Effector CD8-positive, alpha-beta T cell (primary cell): ENCODE data around the gene GIGYF1.
"Not testable (repeated sequence)": the region's sequence is repeated elsewhere in the genome, so short reads cannot be mapped to it uniquely, and the experiment has no call there.

Experiments
- DNase-seq: peaks from one replicate; lab custom pipeline; 2025; lab: John Stamatoyannopoulos, UW
- total RNA-seq, 4 experiments: gene quantifications; one replicate each; lab custom pipeline; 2026; lab: John Stamatoyannopoulos, UW

Gene GIGYF1
- 199 to 351 (median 289) reads per million in 4 experiments for total RNA-seq

- DNase-seq = peak; percentile 63
Measured at GRCh38 chr7:100694098-100694745, at the start of gene GIGYF1. TSS of gene GIGYF1 (minus strand) at chr7:100694250. CDS start at chr7:100688238, 6,012 bp downstream.

DNA sequence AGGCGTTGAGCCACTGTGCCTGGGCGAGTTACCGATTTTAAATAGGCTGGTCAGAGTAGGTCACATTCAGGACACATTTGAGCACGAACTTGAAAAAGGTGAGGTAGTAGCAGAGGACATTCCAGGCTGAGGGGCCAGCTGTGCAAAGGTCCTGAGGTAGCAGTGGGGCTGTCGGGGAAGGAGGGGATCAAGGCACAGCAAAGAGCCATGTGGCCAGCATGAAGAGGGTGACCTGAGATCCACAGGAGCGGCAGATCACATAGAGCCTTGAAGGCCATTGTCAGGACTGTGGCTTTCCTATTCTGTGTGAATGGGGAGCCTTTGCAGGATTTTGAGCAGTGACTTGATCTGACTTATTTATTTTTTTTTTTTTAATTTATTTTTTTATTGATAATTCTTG is 45.9 kb upstream of the GIGYF1 start:
- no peak for DNase-seq

GRCh38 chr7:100736671-100737070 is 42.6 kb upstream of the GIGYF1 start:
- no peak for DNase-seq

DNA sequence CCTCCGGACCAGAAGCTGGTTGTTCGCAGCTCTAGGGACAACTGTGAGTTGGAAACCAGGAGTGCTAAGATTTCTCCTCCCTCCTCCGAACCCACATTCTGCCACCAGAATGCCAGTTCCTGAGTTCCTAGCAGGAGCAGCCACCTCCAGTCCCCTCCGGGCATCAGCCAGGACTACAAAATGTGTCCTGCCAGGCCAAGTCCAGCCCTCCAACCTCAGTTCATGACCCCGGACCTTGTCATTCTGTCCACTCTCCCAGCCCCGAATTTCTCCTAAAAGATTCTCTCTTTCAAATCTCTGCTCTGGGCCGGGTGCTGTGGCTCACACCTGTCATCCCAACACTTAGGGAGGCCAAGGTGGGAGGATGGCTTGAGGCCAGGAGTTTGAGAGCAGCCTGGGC is 41.7 kb upstream of the GIGYF1 start:
- DNase-seq = no peak

GRCh38 chr7:100731937-100732636 is 38.0 kb upstream of the GIGYF1 start:
- no peak for DNase-seq

GRCh38 chr7:100730136-100730800 is 36.2 kb upstream of the GIGYF1 start:
- DNase-seq = no peak

GRCh38 chr7:100728196-100728595 is 34.1 kb upstream of the GIGYF1 start:
- DNase-seq = no peak

DNA sequence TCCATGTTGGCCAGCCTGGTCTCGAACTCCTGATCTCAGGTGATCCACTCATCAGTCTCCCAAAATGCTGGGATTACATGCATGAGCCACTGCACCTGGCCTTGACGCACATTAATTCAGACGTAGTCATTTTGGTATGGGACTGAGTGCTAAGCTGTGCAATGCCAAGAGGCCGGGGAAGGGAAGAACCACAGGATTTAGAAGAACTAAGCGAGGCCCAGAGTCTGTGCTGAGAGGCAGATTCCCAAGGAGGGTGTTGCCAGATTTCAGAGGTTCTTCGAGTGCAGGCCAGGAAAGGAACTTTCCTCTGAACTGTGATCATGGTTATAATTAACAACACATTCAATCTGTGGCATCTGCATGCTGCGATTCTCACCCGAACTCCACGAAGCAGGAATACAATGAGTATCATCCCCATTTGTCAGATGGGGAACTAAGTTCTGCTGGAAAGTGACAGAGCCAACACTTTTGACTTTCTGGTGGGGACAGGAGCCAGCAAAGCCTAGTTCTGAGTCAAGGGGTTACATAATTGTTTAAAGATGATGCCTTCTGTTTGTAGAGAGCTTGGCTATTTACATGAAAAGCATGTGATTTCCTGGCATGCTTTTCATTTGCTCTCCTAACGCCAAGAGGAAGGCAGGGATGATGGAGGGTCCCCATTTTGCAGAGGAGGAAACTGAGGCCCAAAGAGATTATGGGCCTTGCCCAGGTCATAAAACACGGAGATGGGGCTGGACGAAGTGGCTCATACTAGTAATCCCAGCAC is 33.1 kb upstream of the GIGYF1 start:
- no peak for DNase-seq

DNA sequence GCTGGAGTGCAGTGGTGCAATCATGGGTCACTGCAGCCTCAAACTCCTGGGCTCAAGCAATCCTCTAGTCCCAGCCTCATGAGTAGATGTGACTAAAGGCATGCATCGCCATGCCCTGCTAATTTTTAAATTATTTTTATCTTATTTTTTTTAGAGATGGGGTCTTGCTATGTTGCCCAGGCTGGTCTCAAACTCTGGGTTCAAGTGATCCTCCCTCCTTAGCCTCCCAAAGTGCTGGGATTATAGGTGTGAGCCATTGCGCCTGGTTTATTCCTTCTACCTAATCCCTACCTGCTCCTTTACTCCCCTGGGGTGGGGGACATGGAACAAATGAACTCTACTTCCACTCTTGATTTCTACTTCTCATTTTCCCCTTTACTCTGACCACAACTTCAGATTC is 30.3 kb upstream of the GIGYF1 start:
- DNase-seq = not testable (repeated sequence)

DNA sequence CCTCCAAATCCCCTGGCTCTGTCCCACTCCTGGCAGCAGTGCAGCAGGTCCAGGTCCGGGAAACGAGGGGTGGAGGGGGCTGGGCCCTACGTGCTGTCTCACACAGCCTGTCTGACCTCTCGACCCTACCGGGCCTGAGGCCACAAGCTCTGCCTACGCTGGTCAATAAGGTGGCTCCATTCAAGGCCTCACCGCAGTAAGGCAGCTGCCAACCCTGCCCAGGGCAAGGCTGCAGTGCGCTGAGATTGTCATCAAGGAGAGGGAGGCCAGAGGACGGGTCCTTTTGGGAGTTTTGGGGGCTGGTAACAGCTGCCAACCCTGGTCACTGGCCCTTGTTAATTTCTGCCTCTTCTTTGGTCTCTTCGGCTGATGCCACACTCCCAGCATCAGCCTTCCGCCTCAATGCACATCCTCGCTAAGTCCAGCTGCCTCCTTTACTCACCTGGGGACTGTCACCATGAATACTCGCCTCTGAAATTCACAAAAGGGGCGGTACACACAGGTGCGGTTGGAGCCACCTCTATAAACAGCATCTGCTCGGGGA is 29.8 kb upstream of the GIGYF1 start:
- DNase-seq = no peak

GRCh38 chr7:100722480-100723212 is 28.6 kb upstream of the GIGYF1 start:
- no peak for DNase-seq

DNA sequence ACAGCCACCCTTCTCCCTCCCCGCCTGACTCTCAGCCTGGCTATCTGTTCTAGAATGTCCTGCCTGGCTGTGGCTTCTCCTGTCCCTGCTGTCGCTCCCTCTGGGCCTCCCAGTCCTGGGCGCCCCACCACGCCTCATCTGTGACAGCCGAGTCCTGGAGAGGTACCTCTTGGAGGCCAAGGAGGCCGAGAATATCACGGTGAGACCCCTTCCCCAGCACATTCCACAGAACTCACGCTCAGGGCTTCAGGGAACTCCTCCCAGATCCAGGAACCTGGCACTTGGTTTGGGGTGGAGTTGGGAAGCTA is 27.4 kb upstream of the GIGYF1 start:
- no peak for DNase-seq

DNA sequence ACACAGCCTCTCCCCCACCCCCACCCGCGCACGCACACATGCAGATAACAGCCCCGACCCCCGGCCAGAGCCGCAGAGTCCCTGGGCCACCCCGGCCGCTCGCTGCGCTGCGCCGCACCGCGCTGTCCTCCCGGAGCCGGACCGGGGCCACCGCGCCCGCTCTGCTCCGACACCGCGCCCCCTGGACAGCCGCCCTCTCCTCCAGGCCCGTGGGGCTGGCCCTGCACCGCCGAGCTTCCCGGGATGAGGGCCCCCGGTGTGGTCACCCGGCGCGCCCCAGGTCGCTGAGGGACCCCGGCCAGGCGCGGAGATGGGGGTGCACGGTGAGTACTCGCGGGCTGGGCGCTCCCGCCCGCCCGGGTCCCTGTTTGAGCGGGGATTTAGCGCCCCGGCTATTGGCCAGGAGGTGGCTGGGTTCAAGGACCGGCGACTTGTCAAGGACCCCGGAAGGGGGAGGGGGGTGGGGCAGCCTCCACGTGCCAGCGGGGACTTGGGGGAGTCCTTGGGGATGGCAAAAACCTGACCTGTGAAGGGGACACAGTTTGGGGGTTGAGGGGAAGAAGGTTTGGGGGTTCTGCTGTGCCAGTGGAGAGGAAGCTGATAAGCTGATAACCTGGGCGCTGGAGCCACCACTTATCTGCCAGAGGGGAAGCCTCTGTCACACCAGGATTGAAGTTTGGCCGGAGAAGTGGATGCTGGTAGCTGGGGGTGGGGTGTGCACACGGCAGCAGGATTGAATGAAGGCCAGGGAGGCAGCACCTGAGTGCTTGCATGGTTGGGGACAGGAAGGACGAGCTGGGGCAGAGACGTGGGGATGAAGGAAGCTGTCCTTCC is 26.8 kb upstream of the GIGYF1 start:
- no peak for DNase-seq

GRCh38 chr7:100720279-100720670 is 26.2 kb upstream of the GIGYF1 start, which contains the start of gene EPO:
TSS of gene EPO (plus strand) at chr7:100720468. CDS start at chr7:100720981, 513 bp downstream.
- DNase-seq = no peak

DNA sequence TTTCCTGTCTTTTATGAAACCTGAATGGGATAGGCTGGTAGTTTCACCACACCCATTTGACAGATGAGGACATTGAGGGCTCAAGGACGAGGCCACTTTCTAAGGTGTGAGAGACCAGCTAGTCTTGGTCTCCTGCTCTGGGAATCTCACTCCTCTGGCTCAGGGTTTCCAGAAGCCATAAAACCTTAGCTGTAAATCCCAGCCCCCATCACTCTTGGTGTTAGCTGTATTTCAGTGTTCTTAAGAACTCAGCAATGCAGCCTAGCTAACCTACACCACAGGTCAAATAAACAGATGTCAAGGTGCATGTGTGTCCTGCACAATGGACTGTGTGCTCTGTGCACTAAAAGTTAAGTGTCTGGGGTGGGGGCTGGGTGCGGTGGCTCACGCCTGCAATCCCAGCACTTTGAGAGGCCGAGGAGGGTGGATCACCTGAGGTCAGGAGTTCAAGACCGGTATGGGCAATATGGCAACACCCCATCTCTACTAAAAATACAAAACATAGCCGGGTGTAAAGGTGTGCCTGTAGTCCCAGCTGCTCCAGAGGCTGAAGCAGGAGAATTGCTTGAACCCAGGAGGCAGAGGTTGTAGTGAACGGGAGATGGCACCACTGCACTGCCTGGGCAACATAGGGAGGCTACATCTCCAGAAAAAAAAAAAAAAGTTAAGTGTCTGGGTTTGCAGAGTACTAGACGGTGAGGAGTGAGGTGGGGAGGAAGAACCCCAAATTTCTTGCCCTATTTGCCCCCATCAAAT is 25.7 kb upstream of the GIGYF1 start:
- DNase-seq = no peak

GRCh38 chr7:100717073-100717472 is 23.0 kb upstream of the GIGYF1 start:
- not testable (repeated sequence) for DNase-seq

DNA sequence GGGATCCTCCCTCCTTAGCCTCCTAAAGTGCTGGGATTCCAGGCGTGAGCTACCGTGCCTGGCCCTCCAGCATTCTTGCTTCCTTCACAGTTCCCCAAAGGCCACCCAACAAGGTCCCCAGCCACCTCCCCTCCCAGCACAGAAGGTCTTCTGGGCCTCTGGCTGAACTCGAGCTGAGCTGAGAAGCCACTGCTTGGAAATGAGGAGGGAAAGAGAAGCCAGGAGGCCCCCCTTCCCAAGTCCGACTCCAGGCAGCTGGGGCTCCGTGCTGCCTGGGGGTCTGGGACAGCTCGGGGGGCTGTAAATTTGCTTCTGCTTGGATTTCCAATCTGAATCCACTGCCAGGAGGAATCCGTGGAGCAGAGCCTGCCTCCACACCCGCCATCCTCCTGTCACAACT is 20.7 kb upstream of the GIGYF1 start:
- DNase-seq = no peak

GRCh38 chr7:100711369-100711768 is 17.3 kb upstream of the GIGYF1 start:
- no peak for DNase-seq

GRCh38 chr7:100710452-100710851 is 16.4 kb upstream of the GIGYF1 start:
- no peak for DNase-seq

GRCh38 chr7:100708395-100708794 is 14.3 kb upstream of the GIGYF1 start:
- no peak for DNase-seq
